Renal pelvis (tissue), 4 donors: ENCODE measurements around the gene SIK3. TPM values are rescaled to one million over a fixed set of nuclear protein-coding genes. Genes with fewer than 3 reads are reported as not detected.

Experiments
- DNase-seq: peaks from one replicate; pipeline ENCODE4 v3.0.0-alpha.2; 2013
- polyA plus RNA-seq, 3 donors: library from polyadenylated mRNA; unstranded; fragments of 120-200 nt; gene quantifications; one replicate each; pipeline ENCODE4 v1.2.1, GENCODE V29; 2013; ENCODE audit not compliant: insufficient read length in 3 of 3

SIK3 gene
- polyA plus RNA-seq, 3 donors, result 34.9 to 46.3 (median 45.6) TPM

GRCh38 chr11:117010808-117011540, 87.3 kb downstream of the SIK3 start:
- DNase-seq, result no peak

- no peak for DNase-seq
Observed at GRCh38 chr11:117009905-117010605, 88.2 kb downstream of the SIK3 start.

GRCh38 chr11:117005758-117006157, 92.5 kb downstream of the SIK3 start:
- DNase-seq, result no peak

- peak; percentile 27 for DNase-seq
Observed at GRCh38 chr11:117002639-117003299, 95.5 kb downstream of the SIK3 start.

- DNase-seq, result no peak
Observed at GRCh38 chr11:117000014-117000737, 98.1 kb downstream of the SIK3 start.

- no peak for DNase-seq
Observed at GRCh38 chr11:116997071-116997470, 101.2 kb downstream of the SIK3 start.

- no peak for DNase-seq
Observed at GRCh38 chr11:116994195-116994594, 104.0 kb downstream of the SIK3 start.

- peak; percentile 73 for DNase-seq
Observed at GRCh38 chr11:116993599-116993998, 104.6 kb downstream of the SIK3 start.

- no peak for DNase-seq
Observed at GRCh38 chr11:116991491-116991890, 106.7 kb downstream of the SIK3 start.

GRCh38 chr11:116990811-116991210, 107.4 kb downstream of the SIK3 start:
- DNase-seq, result no peak

- no peak for DNase-seq
Observed at GRCh38 chr11:116990061-116990473, 108.2 kb downstream of the SIK3 start.

- no peak for DNase-seq
Observed at GRCh38 chr11:116989184-116989583, 109.0 kb downstream of the SIK3 start.

- no peak for DNase-seq
Observed at GRCh38 chr11:116986521-116987105, 111.6 kb downstream of the SIK3 start.

- no peak for DNase-seq
Observed at GRCh38 chr11:116984589-116984988, 113.6 kb downstream of the SIK3 start.

- DNase-seq, result no peak
Observed at GRCh38 chr11:116984186-116984585, 114.0 kb downstream of the SIK3 start.

GRCh38 chr11:116981266-116981885, 116.9 kb downstream of the SIK3 start:
- DNase-seq, result no peak

- DNase-seq, result no peak
Observed at GRCh38 chr11:116980136-116980793, 118.0 kb downstream of the SIK3 start.

- no peak for DNase-seq
Observed at GRCh38 chr11:116976941-116977570, 121.2 kb downstream of the SIK3 start.

GRCh38 chr11:116975661-116976060, 122.6 kb downstream of the SIK3 start:
- DNase-seq, result no peak

- DNase-seq, result no peak
Observed at GRCh38 chr11:116973270-116973669, 125.0 kb downstream of the SIK3 start.
